Mucosa of rectum (tissue), 2 donors: ENCODE data around the gene SLC8A1.

ENCODE experiments used
- H3K27ac ChIP-seq, 2 donors: one replicate each; pipeline ENCODE4 v1.7.0; 2013; ENCODE audit warnings: inconsistent platforms in 2 of 2, low read depth in 2 of 2, low read length in 2 of 2
- H3K27me3 ChIP-seq, 2 donors: one replicate each; pipeline ENCODE4 v1.7.0; 2013; ENCODE audit warnings: low read length in 2 of 2; ENCODE audit not compliant: control insufficient read depth in 2 of 2, insufficient read depth in 2 of 2
- H3K36me3 ChIP-seq, 2 donors: one replicate each; pipeline ENCODE4 v1.7.0; 2013; ENCODE audit warnings: low read length in 2 of 2; ENCODE audit not compliant: control insufficient read depth in 2 of 2, insufficient read depth in 2 of 2
- H3K4me1 ChIP-seq, 2 donors: one replicate each; pipeline ENCODE4 v1.7.0; 2013; ENCODE audit warnings: low read length in 2 of 2, mild to moderate bottlenecking in 1 of 2; ENCODE audit not compliant: control insufficient read depth in 2 of 2, insufficient read depth in 2 of 2
- H3K4me3 ChIP-seq, 2 donors: one replicate each; pipeline ENCODE4 v1.7.0; 2013; ENCODE audit warnings: low read length in 2 of 2
- H3K9ac ChIP-seq, 2 donors: one replicate each; pipeline ENCODE4 v1.7.0; 2013; ENCODE audit warnings: low read length in 2 of 2, low read depth in 1 of 2, mild to moderate bottlenecking in 1 of 2
- H3K9me3 ChIP-seq, 2 donors: one replicate each; pipeline ENCODE4 v1.7.0; 2013; ENCODE audit warnings: low read length in 2 of 2; ENCODE audit not compliant: control insufficient read depth in 2 of 2
- donor health status: healthy.
- donor health status: Normal muscosa, but diverticular disease.

SLC8A1 gene

GRCh38 chr2:40164736-40165508 lies 287.0 kb downstream of the SLC8A1 start:
- Histone ChIP-seq H3K4me3 (no peak overlapping the region), H3K9me3 (no peaks in the 10 kb centered on the region), H3K36me3 (no peaks in the 10 kb centered on the region), H3K27ac (no peak overlapping the region), H3K4me1 (peaks cover 4 to 11% of the 10 kb centered on the region in 2 donors), H3K9ac (no peak overlapping the region), H3K27me3 (no peaks in the 10 kb centered on the region)

- no peaks in the 10 kb centered on the region for H3K27me3 ChIP-seq
- no peak overlapping the region for H3K27ac ChIP-seq
- no peaks in the 10 kb centered on the region for H3K9me3 ChIP-seq
- H3K4me1 ChIP-seq = peaks cover 3 to 6% of the 10 kb centered on the region in 2 donors
- no peaks in the 10 kb centered on the region for H3K36me3 ChIP-seq
- no peak overlapping the region for H3K4me3 ChIP-seq
- H3K9ac ChIP-seq = no peak overlapping the region
Observed at GRCh38 chr2:40161986-40162385, 289.9 kb downstream of the SLC8A1 start.

DNA sequence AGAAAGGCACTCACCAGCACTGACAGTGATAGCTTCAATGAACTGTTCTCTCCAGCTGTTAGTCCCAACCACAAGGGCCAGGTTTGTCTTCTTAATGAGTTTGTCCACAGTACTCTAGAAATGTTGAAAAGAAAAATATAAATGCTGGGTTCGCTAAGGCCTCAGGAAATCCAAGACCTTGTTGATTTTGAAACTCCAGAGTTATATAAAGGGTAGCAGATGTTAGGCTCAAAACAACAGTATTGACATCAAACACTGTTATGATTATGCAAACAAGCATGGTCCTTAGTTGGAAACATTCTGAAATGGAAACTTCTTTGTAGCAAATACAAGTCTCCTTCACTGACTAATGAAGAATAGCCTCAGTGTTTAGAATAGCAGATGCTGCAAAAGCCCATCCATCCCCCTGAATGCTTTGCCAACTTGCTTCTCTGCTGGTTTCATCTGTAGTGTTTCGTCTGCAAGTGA lies 291.1 kb downstream of the SLC8A1 start:
- no peaks in the 10 kb centered on the region for H3K9me3 ChIP-seq
- no peaks in the 10 kb centered on the region for H3K36me3 ChIP-seq
- H3K9ac ChIP-seq = no peak overlapping the region
- peaks cover 3 to 6% of the 10 kb centered on the region in 2 donors for H3K4me1 ChIP-seq
- H3K27me3 ChIP-seq = no peaks in the 10 kb centered on the region
- H3K27ac ChIP-seq = peak overlapping the region in 1 of 2 donors; percentile 18
- no peak overlapping the region for H3K4me3 ChIP-seq

GRCh38 chr2:40159333-40159732 lies 292.6 kb downstream of the SLC8A1 start:
- H3K4me1 ChIP-seq = peaks cover 0 to 6% of the 10 kb centered on the region in 2 donors
- no peak overlapping the region for H3K9ac ChIP-seq
- H3K36me3 ChIP-seq = no peaks in the 10 kb centered on the region
- H3K4me3 ChIP-seq = no peak overlapping the region
- H3K27ac ChIP-seq = no peak overlapping the region
- H3K9me3 ChIP-seq = no peaks in the 10 kb centered on the region
- no peaks in the 10 kb centered on the region for H3K27me3 ChIP-seq

GRCh38 chr2:40158781-40159180 lies 293.1 kb downstream of the SLC8A1 start:
- Histone ChIP-seq H3K9me3 (no peaks in the 10 kb centered on the region), H3K27ac (no peak overlapping the region), H3K4me3 (no peak overlapping the region), H3K9ac (no peak overlapping the region), H3K27me3 (no peaks in the 10 kb centered on the region), H3K36me3 (no peaks in the 10 kb centered on the region), H3K4me1 (peaks cover 0 to 6% of the 10 kb centered on the region in 2 donors)

DNA sequence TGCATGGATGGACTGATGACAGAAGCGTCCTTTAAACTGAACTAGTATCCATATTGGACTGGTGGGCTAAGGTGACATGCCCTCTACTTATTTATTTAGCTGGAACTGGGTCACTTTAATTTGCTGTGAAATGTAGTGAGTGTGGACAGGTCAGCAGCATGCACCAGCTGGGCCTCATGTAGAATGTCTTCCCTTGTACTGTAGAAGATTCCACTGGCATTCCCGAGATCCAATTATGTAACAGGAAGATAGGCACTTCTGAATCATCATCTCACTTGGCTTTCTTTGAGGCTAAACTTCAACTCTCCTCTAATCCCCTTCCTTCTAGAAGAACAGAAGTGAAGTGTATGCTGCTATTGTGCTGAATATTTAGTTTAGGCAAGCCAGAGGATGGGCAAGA lies 296.2 kb downstream of the SLC8A1 start:
- Histone ChIP-seq H3K4me1 (peaks cover 0 to 6% of the 10 kb centered on the region in 2 donors), H3K27me3 (no peaks in the 10 kb centered on the region), H3K4me3 (no peak overlapping the region), H3K9ac (no peak overlapping the region), H3K27ac (no peak overlapping the region), H3K36me3 (no peaks in the 10 kb centered on the region), H3K9me3 (no peaks in the 10 kb centered on the region)

DNA sequence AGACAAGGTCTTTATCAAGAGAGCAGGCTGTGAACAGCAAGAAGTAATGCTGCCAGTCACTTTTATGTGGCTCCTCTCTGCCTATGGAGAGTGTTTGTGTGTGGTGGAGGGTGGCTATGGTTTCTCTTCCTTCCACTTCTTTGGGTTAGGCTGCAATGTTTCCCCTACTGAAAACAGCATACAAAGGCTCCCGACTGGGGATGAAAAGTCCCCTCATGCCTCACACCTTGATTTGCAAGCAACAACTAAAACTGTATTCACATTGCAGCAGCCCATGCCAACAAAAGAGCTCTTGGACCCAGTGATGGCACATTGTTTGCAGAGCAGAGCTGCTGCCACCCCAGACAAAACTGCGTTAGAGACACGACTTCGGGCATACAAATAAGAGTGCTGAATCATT lies 301.6 kb downstream of the SLC8A1 start:
- Histone ChIP-seq H3K4me3 (no peak overlapping the region), H3K4me1 (no peaks in the 10 kb centered on the region), H3K27me3 (no peaks in the 10 kb centered on the region), H3K9ac (no peak overlapping the region), H3K9me3 (no peaks in the 10 kb centered on the region), H3K27ac (no peak overlapping the region), H3K36me3 (no peaks in the 10 kb centered on the region)

- Histone ChIP-seq H3K4me1 (no peaks in the 10 kb centered on the region), H3K27me3 (no peaks in the 10 kb centered on the region), H3K36me3 (no peaks in the 10 kb centered on the region), H3K9me3 (no peaks in the 10 kb centered on the region), H3K9ac (no peak overlapping the region), H3K27ac (no peak overlapping the region), H3K4me3 (no peak overlapping the region)
Observed at GRCh38 chr2:40148334-40148733, 303.6 kb downstream of the SLC8A1 start.

- no peak overlapping the region for H3K9ac ChIP-seq
- no peaks in the 10 kb centered on the region for H3K27me3 ChIP-seq
- H3K4me1 ChIP-seq = no peaks in the 10 kb centered on the region
- no peaks in the 10 kb centered on the region for H3K36me3 ChIP-seq
- H3K27ac ChIP-seq = no peak overlapping the region
- no peak overlapping the region for H3K4me3 ChIP-seq
- H3K9me3 ChIP-seq = no peaks in the 10 kb centered on the region
Observed at GRCh38 chr2:40147360-40147759, 304.5 kb downstream of the SLC8A1 start.

GRCh38 chr2:40144022-40144421 lies 307.9 kb downstream of the SLC8A1 start:
- no peaks in the 10 kb centered on the region for H3K36me3 ChIP-seq
- no peaks in the 10 kb centered on the region for H3K9me3 ChIP-seq
- H3K27ac ChIP-seq = no peak overlapping the region
- H3K9ac ChIP-seq = no peak overlapping the region
- no peaks in the 10 kb centered on the region for H3K27me3 ChIP-seq
- H3K4me3 ChIP-seq = no peak overlapping the region
- H3K4me1 ChIP-seq = no peaks in the 10 kb centered on the region
